A673 (cell line): ENCODE measurements around the gene NGEF.

Experiments
- CTCF ChIP-seq: fragments of 300-800, 200-600 bp; sonication (generic); conservative IDR thresholded peaks from 2 replicates; pipeline ENCODE4 v1.5.1; 2017; ENCODE audit warnings: low read depth, mild to moderate bottlenecking, antibody characterized with exemption, low read length, moderate library complexity, mixed read lengths
- EZH2 ChIP-seq: fragments of 200-600 bp; sonication (generic); IDR thresholded peaks from 2 replicates; pipeline ENCODE4 v1.6.1; 2017; ENCODE audit warnings: borderline replicate concordance, low read depth, mild to moderate bottlenecking, mixed read lengths, antibody characterized with exemption, low read length; ENCODE audit not compliant: poor library complexity, severe bottlenecking

DNA sequence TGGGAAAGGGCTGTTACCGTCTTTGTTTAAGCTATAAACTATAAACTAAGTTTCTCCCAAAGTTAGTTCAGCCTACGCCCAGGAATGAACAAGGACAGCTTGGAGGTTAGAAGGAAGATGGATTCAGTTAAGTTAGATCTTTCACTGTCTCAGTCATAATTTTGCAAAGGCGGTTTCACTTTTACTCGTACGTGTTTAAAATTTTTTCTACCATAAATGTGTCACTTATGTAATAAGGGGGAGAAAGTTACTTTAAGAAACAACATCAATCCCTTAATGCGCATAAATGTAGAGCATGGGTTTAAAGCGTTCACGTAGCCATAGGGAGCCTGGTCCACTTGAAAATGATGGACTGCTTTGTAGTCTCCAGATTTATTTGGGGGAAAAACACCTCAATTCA, 71.7 kb downstream of the NGEF start:
- TF ChIP-seq CTCF (no peak), EZH2 (no peak)
